Islet of Langerhans (tissue), 1 donor: ENCODE results near the gene SLX1A.
"Not testable (repeated sequence)": the region's sequence is repeated elsewhere in the genome, so short reads cannot be mapped to it uniquely, and the experiment has no call there.

ENCODE experiments used
- FAIRE-seq: peaks from one replicate; lab custom pipeline; 2011; peaks lifted over from hg19 to GRCh38; lab: Jason Lieb, UNC

The SLX1A gene

GRCh38 chr16:30184096-30184890, 9.4 kb upstream of the SLX1A start:
- no peak for FAIRE-seq

- FAIRE-seq, result no peak
Measured at GRCh38 chr16:30184891-30185682, 8.6 kb upstream of the SLX1A start.

GRCh38 chr16:30185683-30186421, 7.8 kb upstream of the SLX1A start:
- no peak for FAIRE-seq

- FAIRE-seq, result no peak
Measured at GRCh38 chr16:30186444-30186781, 7.3 kb upstream of the SLX1A start.

DNA sequence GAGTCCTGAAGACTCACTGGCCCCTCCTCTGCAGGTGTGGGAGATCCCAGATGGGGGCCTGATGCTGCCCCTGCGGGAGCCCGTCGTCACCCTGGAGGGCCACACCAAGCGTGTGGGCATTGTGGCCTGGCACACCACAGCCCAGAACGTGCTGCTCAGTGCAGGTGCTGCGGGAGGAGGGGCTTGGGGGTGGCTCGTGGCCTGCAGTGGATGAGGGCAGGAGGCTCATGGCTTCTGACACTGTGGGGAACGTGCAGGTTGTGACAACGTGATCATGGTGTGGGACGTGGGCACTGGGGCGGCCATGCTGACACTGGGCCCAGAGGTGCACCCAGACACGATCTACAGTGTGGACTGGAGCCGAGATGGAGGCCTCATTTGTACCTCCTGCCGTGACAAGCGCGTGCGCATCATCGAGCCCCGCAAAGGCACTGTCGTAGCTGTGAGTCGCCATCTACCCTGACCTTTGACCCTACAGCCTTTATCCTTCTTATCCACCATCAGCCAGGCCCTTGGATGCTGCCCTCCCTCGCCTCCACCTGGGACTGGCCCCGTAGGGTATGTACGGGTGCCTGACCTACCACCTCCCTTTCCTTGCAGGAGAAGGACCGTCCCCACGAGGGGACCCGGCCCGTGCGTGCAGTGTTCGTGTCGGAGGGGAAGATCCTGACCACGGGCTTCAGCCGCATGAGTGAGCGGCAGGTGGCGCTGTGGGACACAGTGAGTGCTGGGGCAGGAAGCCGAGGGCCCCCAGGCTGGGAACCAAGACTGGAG, 6.7 kb upstream of the SLX1A start:
- FAIRE-seq, result no peak

DNA sequence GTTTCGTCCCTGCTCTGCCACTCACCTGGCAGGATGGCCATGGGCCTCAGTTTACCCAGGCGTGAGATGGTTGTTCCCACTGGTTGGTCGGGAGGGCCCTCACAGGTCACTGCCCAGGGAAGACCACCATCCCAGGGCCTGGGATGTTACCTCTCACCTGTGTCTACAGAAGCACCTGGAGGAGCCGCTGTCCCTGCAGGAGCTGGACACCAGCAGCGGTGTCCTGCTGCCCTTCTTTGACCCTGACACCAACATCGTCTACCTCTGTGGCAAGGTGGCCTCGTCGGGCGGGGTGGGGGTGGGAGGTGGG, 6.2 kb upstream of the SLX1A start:
- FAIRE-seq, result no peak

- no peak for FAIRE-seq
Measured at GRCh38 chr16:30187971-30188561, 5.6 kb upstream of the SLX1A start.

DNA sequence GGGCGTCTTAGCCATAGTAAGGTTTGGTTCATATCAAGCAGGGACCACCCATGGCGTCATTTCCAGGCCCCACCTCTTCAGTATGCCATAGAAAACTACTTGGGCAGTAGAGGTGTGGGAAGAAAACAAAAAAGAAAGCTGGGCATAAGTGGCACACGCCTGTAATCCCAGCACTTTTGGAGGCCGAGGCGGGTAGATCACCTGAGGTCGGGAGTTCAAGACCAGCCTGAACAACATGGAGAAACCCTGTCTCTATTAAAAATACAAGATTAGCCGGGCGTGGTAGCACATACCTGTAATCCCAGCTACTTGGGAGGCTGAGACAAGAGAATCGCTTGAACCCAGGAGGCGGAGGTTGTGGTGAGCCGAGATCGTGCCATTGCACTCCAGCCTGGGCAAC, 2.5 kb upstream of the SLX1A start:
- FAIRE-seq, result not testable (repeated sequence)

- FAIRE-seq, result not testable (repeated sequence)
Measured at GRCh38 chr16:30193098-30193497, 577 bp upstream of the SLX1A start.

DNA sequence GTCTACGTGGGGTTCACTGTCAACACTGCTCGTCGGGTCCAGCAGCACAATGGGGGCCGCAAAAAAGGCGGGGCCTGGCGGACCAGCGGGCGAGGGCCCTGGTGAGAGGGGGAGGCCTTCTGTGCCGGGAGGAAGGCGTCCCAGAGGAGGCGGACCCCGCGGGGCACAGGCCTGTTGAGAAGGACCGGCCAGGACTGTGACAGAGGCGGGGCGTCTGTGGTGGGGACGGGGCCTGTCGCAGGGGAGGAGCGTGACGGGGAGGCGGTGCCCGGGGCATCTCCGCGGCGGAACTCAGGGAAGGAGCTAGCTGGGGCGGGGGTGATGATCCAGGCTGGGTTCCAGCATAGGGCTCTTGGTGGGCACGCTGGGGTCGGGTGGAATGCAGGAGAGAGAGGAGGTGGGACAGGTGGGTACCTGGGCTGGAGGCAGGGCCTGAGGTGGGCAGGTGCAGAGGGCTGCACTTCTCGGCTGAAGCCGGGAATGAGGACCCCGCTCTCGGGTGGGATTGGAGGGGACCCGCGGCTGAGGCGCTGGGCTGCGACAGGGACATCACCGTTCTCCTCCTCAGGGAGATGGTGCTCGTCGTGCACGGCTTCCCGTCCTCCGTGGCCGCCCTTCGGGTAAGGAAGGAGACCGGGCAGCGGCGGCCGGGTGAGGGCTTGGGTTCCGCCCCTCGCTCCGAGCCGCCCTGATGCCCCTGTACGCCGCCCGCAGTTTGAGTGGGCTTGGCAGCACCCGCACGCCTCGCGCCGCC, 674 bp downstream of the SLX1A start:
- not testable (repeated sequence) for FAIRE-seq

GRCh38 chr16:30197001-30197400, 3.3 kb downstream of the SLX1A start:
- FAIRE-seq, result not testable (repeated sequence)

GRCh38 chr16:30199049-30199448, 5.4 kb downstream of the SLX1A start, which contains the start of gene SULT1A3:
Gene SULT1A3, plus strand, starts transcription at chr16:30199255. Its CDS starts 1,474 bp downstream, at chr16:30200729.
- not testable (repeated sequence) for FAIRE-seq

DNA sequence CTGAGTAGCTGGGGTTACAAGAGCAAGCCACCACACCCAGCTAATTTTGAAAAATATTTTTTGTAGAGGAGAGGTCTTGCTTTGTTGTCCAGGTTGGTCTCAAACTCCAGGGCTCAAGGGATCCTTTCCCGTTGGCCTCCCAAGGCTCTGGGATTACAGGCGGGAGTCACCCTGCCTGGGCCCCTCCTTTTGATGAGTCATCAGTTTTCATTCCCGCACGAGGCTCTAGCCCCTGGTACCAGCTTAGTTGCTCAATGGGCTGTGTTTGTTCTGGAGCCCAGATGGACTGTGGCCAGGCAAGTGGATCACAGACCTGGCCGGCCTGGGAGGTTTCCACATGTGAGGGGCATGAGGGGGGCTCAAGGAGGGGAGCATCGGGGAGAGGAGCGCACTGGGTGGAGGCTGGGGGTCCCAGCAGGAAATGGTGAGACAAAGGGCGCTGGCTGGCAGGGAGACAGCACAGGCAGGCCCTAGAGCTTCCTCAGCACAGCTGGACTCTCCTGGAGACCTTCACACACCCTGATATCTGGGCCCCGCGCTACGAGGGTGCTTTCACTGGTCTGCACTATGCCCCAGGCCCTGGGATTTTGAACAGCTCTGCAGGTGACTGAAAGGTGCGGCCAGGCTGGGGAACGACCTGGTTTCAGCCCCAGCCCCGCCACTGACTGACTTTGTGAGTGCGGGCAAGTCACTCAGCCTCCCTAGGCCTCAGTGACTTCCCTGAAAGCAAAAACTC, 6.1 kb downstream of the SLX1A start:
- not testable (repeated sequence) for FAIRE-seq

DNA sequence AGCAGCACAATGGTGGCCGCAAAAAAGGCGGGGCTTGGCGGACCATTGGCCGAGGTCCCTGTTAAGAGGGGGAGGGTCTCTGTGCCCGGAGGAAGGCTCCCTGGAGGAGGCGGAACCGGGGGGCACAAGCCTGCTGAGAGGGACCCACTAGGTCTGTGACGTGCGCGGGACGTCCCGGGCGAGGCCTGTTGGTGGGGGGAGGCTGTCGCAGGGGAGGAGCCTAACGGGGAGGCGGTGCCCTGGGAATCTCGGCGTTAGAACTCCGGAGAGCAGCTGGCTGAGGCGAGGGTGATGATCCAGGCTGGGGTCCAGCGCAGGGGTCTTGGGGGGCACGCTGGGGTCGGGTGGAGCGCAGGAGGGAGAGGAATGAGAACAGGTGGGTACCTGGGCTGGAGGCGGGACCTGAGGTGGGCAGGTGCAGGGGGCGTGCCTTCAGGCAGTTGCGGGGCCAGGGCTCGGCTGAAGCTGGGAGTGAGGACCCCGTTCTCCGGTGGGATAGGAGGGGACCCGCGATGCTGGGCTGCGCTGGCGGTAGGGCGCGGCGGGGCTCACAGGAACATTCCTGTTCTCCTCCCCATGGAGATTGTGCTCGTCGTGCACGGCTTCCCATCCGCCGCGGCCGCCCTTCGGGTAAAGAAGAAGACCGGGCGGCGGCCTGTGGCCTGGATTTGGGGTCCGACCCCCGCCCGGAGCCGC, 12.0 kb downstream of the SLX1A start:
- FAIRE-seq, result not testable (repeated sequence)

- FAIRE-seq, result not testable (repeated sequence)
Measured at GRCh38 chr16:30206252-30206651, 12.6 kb downstream of the SLX1A start.

- not testable (repeated sequence) for FAIRE-seq
Measured at GRCh38 chr16:30207063-30207704, 13.5 kb downstream of the SLX1A start.

DNA sequence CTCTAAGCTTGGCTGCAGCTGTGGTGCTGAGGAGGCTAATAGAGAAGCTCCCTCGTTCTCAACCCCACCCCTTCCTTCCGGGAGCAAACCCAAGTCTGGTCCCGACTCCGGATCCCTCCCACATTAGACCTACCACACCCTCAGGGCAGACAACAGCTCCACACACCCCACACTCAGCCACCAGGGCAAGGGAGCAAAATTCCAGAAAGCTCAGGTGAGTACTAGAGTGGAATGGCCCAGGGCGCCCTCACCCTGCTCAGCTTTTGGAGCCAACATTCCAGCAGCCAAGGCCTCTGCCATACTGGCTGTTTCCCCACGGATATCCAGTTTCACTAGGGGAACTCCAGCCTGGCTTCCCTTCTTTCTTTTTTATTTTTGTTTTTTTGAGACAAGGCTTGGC, 15.4 kb downstream of the SLX1A start:
- FAIRE-seq, result not testable (repeated sequence)

DNA sequence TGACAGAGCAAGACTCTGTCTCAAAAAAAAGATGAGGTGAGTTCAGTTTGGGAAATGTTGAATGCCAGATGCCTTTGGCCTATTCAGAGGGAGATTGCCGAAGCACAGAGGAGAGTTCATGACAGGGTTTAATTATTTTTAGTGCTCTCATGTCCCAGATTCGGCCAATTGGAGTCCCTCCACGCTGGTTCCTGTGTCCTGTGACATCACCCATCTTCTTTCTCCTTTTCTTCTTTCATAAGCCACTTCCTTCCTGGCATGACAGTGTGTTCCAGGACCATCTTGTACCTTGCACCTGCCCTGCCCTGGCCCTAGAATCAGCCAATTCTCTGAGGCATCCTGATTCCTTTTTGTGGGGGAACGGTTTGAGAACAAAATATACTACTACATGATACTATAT, 17.7 kb downstream of the SLX1A start:
- FAIRE-seq, result not testable (repeated sequence)

- FAIRE-seq, result not testable (repeated sequence)
Measured at GRCh38 chr16:30217082-30217481, 23.4 kb downstream of the SLX1A start.
